HG03432 (cell line): ENCODE results near the gene ARL6IP4.

Source experiments
- ATAC-seq: cut with Tn5 transposase; IDR thresholded peaks from one replicate; pipeline ENCODE4 v1.9.1; 2021; ENCODE audit warnings: mild to moderate bottlenecking, moderate library complexity; ENCODE audit not compliant: unreplicated experiment

The ARL6IP4 gene

DNA sequence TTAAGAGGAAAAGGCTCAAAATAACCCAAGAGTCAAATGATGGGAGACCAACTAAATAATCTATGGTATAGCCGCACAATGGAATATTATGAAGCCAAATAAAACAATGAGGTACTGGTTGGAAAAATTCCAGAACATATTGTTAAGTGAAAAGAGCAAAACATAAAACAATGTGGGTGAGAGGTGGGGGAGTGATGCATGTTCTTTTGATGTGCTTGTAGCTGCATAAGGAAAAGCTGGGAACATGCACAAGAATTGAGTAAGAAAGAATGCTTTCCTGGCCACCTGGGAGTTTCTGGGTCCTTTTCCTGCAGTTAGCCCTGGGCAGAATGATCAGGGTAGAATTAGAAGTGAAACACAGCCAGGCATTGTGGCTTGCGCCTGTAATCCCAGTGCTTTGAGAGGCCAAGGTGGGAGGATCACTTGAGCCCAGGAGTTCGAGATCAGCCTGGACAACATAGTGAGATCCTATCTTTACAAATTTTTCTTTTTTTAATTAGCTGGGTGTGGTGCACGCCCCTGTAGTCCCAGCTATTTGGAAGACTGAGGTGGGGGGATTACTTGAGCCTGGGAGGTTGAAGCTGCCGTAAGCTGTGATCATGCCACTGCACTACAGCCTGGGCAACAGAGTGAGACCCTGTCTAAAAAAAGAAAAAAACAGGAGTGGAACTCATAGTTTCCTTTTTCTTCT is 22.1 kb upstream of the ARL6IP4 start:
- no peak for ATAC-seq

DNA sequence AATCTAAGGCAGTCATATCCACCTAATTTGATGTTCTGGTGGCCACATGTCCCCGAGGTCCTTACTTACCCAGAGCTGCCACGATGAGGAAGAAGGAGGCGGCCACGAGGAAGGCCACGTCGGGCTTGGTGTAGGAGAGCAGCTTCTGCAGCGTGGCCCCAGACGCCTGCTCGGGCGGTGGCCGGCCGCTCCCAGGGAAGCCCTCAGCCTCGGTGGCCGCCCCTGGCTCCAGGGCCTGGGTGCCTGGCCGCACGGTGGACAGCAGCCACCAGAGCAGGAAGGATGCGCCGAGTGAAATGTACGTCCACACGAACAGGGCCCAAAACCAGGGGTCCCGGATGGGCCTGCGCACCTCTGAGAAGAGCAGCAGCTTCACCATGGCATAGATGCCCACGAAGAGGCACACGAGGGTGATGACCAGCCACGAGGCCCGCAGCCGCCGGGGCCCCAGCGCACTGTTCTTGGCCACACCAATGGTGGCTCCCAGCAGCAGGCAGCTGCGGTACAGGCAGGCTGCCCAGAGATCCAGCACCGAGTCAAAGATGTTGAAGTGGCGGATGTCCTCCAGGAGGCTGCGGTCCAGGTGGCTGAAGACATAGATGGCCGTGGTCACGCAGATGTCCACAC is 20.8 kb upstream of the ARL6IP4 start:
- ATAC-seq = no peak

- ATAC-seq = no peak
Observed at GRCh38 chr12:122960193-122960569, 20.3 kb upstream of the ARL6IP4 start.

GRCh38 chr12:122961531-122962329 is 18.8 kb upstream of the ARL6IP4 start:
- ATAC-seq = no peak

DNA sequence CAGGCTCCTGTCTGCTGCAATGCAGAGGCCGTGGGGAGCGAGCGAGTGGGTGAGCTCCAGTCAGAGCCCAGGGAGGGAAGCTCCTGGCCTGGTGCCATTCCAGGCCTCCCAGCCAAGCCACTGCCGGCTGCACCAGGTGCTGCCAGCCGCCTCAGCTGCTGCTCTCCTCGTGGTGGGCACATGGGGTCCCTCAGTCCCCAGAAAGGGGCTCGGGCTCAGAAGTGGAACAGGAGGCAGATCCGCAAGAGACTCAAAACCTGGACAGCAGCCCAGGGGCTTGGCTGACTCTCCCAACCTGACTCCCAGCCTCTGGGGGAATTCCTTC is 16.6 kb upstream of the ARL6IP4 start:
- ATAC-seq = no peak

DNA sequence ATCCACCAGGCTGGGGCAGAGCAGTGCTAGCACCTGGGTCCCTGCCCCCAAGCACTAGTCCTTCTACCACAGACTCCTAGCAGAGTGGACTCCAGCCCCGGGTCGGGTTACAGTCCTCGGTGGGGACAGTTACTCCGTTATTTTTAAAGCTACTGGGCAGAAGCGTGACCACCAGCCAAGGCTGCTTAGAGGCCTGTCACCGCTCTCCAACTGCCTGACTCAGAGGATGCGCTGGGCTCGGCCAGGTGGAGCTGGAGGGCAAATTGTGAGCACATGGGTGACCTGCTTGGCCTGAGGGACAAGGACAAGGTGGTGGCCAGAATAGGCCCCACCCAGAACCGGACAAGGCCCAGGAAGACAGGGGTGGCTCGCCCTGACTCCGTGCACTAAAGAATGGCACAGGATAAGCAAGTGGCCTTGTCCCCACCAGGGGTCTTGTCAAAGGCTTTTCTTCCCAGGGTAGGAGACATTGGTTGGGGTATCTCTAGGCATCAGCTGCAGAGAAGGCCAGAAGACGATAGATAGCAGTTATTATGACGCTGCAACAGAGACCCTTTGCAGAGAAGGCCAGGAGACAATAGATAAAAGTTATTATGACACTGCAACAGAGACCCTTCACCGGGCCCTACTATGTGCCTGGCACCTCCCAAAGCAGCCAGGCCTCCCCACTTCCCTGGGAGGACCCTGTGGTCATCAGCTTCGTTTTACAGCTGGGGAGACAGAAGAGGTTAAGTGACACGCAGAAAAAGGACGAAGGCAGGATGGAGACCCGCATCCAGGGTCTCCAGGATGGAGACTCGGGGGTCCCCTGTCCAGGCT is 15.8 kb upstream of the ARL6IP4 start:
- ATAC-seq = no peak

DNA sequence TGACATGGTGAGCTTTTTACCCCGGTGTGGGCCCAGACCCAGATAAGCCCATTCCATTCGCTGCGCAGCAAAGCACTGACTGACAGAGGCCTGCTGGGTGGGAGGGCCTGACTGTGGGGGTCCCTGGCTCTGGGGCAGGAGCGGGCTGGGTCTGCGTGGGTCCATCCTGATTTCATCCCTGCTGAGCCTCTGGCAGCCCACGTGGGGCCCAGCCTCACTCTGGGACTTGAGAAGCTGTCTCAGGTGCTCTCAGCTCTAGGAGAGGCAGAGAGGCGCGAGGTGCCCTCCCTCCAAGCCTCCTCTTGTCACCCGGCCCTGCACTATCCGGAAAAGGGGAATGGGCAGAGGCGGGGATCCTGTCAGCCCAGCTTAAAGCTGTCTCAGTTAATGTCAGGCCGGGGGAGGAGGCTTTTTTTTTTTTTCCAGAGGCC is 15.1 kb upstream of the ARL6IP4 start:
- ATAC-seq = no peak

GRCh38 chr12:122965851-122966742 is 14.4 kb upstream of the ARL6IP4 start, which contains the start of gene ABCB9:
TSS of gene ABCB9 (minus strand) at chr12:122966463. CDS start at chr12:122960235, 6,228 bp downstream.
- peak; percentile 74 for ATAC-seq

DNA sequence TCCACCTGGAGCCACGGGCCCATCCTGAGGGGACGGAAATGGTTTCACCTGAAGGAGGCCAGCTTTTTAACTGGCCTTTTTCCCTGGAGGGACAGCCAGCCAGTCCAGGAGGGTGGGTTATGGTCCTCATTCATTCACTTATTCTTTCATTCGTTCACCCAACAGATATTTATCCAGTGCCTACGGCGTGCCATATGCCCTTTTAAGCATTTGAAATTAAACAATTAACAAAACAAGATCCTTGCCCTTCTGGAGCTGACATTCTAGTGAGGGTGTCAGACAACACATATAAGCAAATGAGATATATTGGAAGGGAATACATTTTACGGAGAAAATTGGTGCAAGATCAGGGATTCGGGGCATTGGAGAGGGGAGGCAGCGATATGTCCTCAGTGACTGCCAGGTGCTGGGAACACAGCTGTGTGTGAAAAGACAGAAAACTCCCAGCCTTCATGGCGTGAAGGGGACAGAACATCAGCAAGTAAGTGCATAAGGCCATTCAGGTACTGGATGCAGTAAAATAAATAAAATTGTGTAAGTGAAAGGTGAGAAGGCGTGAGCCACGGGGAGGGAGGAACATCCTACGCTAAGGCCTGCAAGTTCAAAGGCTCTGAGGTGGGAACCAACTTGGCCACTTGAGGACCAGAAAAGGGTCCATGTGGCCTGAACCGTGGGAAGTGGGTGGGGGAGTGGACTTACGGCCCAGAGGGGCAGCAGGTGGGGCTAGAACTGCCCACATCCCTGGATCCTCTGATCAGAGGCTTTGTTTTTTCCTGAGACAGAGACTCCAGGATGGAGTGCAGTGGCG is 13.5 kb upstream of the ARL6IP4 start:
- no peak for ATAC-seq

GRCh38 chr12:122968104-122968503 is 12.4 kb upstream of the ARL6IP4 start:
- no peak for ATAC-seq

- no peak for ATAC-seq
Observed at GRCh38 chr12:122969676-122970075, 10.8 kb upstream of the ARL6IP4 start.

DNA sequence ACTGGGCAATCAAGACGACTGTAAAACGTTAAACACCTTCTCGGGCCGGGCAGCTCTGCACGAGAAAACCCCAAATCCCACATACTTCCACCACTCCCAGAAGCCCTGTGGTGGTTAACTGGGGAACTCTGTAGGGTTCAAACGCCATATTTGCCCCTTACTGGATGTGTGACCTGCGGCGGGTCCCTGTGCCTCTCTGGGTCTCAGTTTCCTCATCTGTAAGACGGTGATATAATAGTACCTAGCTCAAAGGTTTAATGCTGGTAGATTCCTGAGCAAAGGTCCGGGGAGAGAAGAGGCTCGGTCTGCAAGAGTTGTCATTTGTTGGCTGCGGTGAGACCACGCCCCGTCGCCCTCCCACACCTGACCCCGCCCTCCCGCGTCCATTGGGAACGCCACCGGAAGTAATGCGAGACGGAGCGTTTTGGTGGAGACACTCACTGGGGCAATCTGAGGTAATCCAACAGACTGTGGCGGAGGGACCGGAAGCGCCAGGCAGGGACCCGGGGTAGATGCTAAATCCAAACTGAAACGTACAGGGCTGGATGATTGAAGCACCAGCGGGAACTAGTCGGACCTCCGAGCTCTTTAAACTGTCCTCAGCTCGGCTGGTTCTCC is 6.1 kb upstream of the ARL6IP4 start:
- ATAC-seq = peak; percentile 75

GRCh38 chr12:122974892-122975789 is 5.3 kb upstream of the ARL6IP4 start, which contains the start of gene OGFOD2:
TSS of gene OGFOD2 (plus strand) at chr12:122975244. CDS start at chr12:122975252, 8 bp downstream.
- ATAC-seq = peak; percentile 80

DNA sequence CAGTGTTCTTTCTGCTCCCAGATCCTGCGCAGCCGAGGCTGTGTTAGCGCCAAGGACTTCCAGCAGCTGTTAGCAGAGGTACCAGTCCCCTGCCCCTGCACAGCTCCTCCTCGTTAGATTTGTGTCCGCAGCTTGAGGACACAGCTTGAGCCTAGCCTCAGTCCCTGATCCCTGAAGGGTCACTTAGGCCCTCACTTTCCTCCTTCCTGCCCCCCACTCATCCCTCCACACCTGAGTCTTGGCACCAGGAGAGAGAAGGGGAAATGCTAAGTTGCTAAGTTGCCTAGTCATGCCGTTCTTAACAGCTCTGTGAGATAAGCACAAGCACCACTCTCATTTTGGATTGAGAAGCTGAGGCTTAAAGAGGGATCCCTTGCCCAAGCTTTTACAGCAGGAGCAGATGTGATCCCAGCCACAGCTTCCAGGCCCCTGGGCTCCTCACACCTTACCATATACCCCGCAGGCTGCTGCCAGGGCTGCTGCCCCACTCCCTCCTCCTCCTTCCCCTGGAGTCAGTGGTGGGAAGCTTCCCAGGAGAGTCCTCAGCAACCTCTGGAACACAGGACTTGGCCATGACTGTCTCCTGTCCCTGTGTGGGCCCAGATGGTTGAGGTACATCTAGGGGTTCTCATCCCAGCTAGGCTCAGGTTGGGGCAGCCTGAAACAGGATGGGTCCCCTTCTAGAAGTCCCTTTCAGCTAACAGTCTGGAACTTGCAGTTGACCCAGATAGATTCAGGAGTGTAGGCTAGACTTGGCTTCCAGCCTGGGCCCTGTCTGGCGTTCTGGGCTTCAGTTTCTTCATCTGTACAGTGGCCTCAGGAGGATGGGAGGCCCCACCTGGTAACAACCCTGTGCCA is 4.5 kb upstream of the ARL6IP4 start:
- no peak for ATAC-seq

DNA sequence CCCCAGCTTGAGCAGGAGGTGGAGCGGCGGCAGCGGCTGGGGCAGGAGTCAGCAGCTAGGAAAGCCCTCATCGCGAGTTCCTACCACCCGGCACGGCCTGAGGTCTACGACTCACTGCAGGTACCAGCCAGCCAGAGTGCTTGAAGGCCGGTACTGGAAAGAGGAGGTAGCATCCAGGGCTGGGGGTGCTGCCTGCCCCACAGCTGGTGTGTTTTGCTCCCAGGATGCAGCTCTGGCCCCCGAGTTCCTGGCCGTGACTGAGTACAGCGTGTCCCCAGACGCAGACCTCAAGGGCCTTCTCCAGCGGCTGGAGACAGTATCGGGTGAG is 3.9 kb upstream of the ARL6IP4 start:
- no peak for ATAC-seq

DNA sequence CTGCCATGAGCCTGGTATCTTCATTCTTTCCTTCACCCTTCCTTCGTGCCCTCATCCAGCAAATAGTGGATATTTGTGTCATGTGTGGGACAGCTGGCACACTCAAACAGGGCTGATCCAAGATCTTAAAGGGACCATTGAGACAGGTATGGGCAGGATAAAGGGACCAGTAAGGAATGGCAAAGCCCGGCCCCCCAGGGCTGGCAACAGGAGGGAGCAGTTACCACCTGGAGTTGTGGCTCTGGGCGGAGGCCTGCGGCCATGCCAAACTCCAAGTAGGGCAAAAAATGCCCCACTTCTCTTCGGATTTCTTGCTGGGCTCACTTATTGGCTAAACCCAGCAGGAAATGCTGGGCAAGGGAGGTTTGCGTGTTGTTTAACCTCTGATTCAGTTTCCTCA is 3.3 kb upstream of the ARL6IP4 start:
- ATAC-seq = no peak
